B cell (primary cell): ENCODE measurements around the gene CD300LD.

Experiments
- CTCF ChIP-seq: fragments of 200-600 bp; IDR thresholded peaks from one replicate; pipeline ENCODE4 v1.8.0; 2022; ENCODE audit warnings: antibody characterized with exemption, mild to moderate bottlenecking
- EZH2 ChIP-seq: IDR thresholded peaks from 2 replicates; pipeline ENCODE4 v1.6.1; 2012; ENCODE audit warnings: borderline replicate concordance, low read depth, mild to moderate bottlenecking, moderate library complexity, low read length; ENCODE audit not compliant: insufficient read depth, poor library complexity, severe bottlenecking

DNA sequence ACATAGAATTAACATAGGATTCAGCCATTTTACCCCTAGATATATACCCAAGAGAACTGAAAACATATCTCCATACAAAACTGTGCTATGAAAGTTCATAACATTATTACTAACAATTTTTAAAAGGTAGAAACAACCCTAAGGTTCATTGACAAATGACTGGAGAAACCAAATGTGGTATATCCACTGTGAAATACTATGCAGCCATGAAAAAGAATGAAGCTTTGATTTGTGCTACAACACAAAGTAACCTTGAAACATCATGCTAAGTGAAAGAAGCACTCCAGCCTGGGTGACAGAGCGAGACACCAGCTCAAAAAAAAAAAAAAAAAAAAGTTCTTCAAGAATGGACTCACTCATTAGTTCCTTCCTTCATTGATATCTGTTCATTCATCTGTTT lies 580 bp downstream of the CD300LD start:
- no peak for TF ChIP-seq CTCF
- no peak for TF ChIP-seq EZH2
